H7 (cell line): ENCODE results near the gene ROCK1. TPM values are rescaled to one million over a fixed set of nuclear protein-coding genes. Genes with fewer than 3 reads are reported as not detected.
A peak's percentile ranks its signal among the peaks of the same experiment; 100 is the strongest.
"Not testable (repeated sequence)": the region's sequence is repeated elsewhere in the genome, so short reads cannot be mapped to it uniquely, and the experiment has no call there.

Experiments
- DNase-seq: peaks from one replicate; pipeline ENCODE4 v3.0.0; 2012
- H3K27me3 ChIP-seq: 2 replicates; pipeline ENCODE4 v1.6.0; 2011; ENCODE audit warnings: mild to moderate bottlenecking, low read length; ENCODE audit not compliant: control insufficient read depth, insufficient read depth
- H3K36me3 ChIP-seq: replicated peaks from 2 replicates; pipeline ENCODE4 v1.5.1; 2011; ENCODE audit warnings: low read length; ENCODE audit not compliant: control insufficient read depth, insufficient read depth
- H3K4me3 ChIP-seq: 2 replicates; pipeline ENCODE4 v1.5.1; 2011; ENCODE audit warnings: low read depth, mild to moderate bottlenecking, control low read depth, low read length, moderate library complexity; ENCODE audit not compliant: insufficient read depth
- total RNA-seq: library from RNA; depleted of rRNA; stranded (reverse); fragments of >200 nt; shearing (Covaris generic); gene quantifications from 2 replicates; pipeline ENCODE4 v1.2.3, GENCODE V29; 2014

Gene ROCK1
- total RNA-seq, 1 experiment from 2014 or later = 21.7 TPM

GRCh38 chr18:21051620-21052019 lies 60.0 kb downstream of the ROCK1 start:
- no peak for DNase-seq
- Histone ChIP-seq H3K4me3 (no peak overlapping the region), H3K27me3 (no peaks in the 10 kb centered on the region), H3K36me3 (no peaks in the 10 kb centered on the region)

GRCh38 chr18:21049306-21049705 lies 62.3 kb downstream of the ROCK1 start:
- DNase-seq = no peak
- Histone ChIP-seq H3K27me3 (no peaks in the 10 kb centered on the region), H3K36me3 (no peaks in the 10 kb centered on the region)

GRCh38 chr18:21047126-21047525 lies 64.5 kb downstream of the ROCK1 start:
- no peaks in the 10 kb centered on the region for H3K27me3 ChIP-seq
- H3K4me3 ChIP-seq = no peak overlapping the region

More at GRCh38 chr18:21049306-21049705, 62.3 kb downstream of the ROCK1 start:
- H3K4me3 ChIP-seq = no peak overlapping the region

GRCh38 chr18:21040466-21040865 lies 71.1 kb downstream of the ROCK1 start:
- no peak overlapping the region for H3K4me3 ChIP-seq
- DNase-seq = no peak
- H3K27me3 ChIP-seq = no peaks in the 10 kb centered on the region
- no peaks in the 10 kb centered on the region; the same call in 1 of the 2 replicates for H3K36me3 ChIP-seq

More at GRCh38 chr18:21047126-21047525, 64.5 kb downstream of the ROCK1 start:
- DNase-seq = no peak
- no peaks in the 10 kb centered on the region; the same call in 1 of the 2 replicates for H3K36me3 ChIP-seq

GRCh38 chr18:21038201-21038600 lies 73.4 kb downstream of the ROCK1 start:
- H3K27me3 ChIP-seq = no peaks in the 10 kb centered on the region
- H3K36me3 ChIP-seq = no peaks in the 10 kb centered on the region; the same call in 1 of the 2 replicates
- no peak for DNase-seq
- H3K4me3 ChIP-seq = no peak overlapping the region

GRCh38 chr18:21031845-21032244 lies 79.8 kb downstream of the ROCK1 start:
- Histone ChIP-seq H3K4me3 (no peak overlapping the region), H3K27me3 (no peaks in the 10 kb centered on the region), H3K36me3 (no peaks in the 10 kb centered on the region)
- DNase-seq = no peak

- not testable (repeated sequence) for H3K36me3 ChIP-seq, H3K4me3 ChIP-seq, H3K27me3 ChIP-seq, DNase-seq
Observed at GRCh38 chr18:21018257-21018656, 93.4 kb downstream of the ROCK1 start.

GRCh38 chr18:21012308-21012707 lies 99.3 kb downstream of the ROCK1 start:
- Histone ChIP-seq H3K4me3 (no peak overlapping the region), H3K27me3 (no peaks in the 10 kb centered on the region), H3K36me3 (peaks cover 2% of the 10 kb centered on the region; the same call in 1 of the 2 replicates)
- DNase-seq = no peak

GRCh38 chr18:21004726-21005125 lies 106.9 kb downstream of the ROCK1 start:
- Histone ChIP-seq H3K27me3 (no peaks in the 10 kb centered on the region), H3K36me3 (peaks cover 2% of the 10 kb centered on the region), H3K4me3 (no peak overlapping the region)
- DNase-seq = no peak

- no peaks in the 10 kb centered on the region for H3K27me3 ChIP-seq
- H3K4me3 ChIP-seq = no peak overlapping the region
- no peak for DNase-seq
- H3K36me3 ChIP-seq = no peaks in the 10 kb centered on the region; the same call in 1 of the 2 replicates
Observed at GRCh38 chr18:21000667-21001066, 110.9 kb downstream of the ROCK1 start.

- no peaks in the 10 kb centered on the region for H3K27me3 ChIP-seq
- H3K36me3 ChIP-seq = no peaks in the 10 kb centered on the region; the same call in 1 of the 2 replicates
- no peak for DNase-seq
- H3K4me3 ChIP-seq = no peak overlapping the region
Observed at GRCh38 chr18:20997371-20997770, 114.2 kb downstream of the ROCK1 start.

GRCh38 chr18:20996418-20996817 lies 115.2 kb downstream of the ROCK1 start:
- no peak for DNase-seq
- no peaks in the 10 kb centered on the region for H3K27me3 ChIP-seq
- no peaks in the 10 kb centered on the region; the same call in 1 of the 2 replicates for H3K36me3 ChIP-seq
- H3K4me3 ChIP-seq = no peak overlapping the region

- Histone ChIP-seq H3K27me3 (no peaks in the 10 kb centered on the region), H3K36me3 (no peaks in the 10 kb centered on the region), H3K4me3 (no peak overlapping the region)
- DNase-seq = no peak
Observed at GRCh38 chr18:20988726-20989125, 122.9 kb downstream of the ROCK1 start.

GRCh38 chr18:20975077-20975476 lies 136.5 kb downstream of the ROCK1 start:
- DNase-seq = no peak
- H3K4me3 ChIP-seq = no peak overlapping the region
- H3K27me3 ChIP-seq = no peaks in the 10 kb centered on the region
- H3K36me3 ChIP-seq = no peaks in the 10 kb centered on the region; the same call in 1 of the 2 replicates

GRCh38 chr18:20971886-20972267 lies 139.7 kb downstream of the ROCK1 start:
- no peak overlapping the region for H3K4me3 ChIP-seq
- DNase-seq = peak; percentile 21
- no peaks in the 10 kb centered on the region; the same call in 1 of the 2 replicates for H3K36me3 ChIP-seq
- no peaks in the 10 kb centered on the region for H3K27me3 ChIP-seq

- H3K36me3 ChIP-seq = no peaks in the 10 kb centered on the region; the same call in 1 of the 2 replicates
- H3K4me3 ChIP-seq = no peak overlapping the region
- DNase-seq = no peak
- H3K27me3 ChIP-seq = no peaks in the 10 kb centered on the region
Observed at GRCh38 chr18:20966795-20967194, 144.8 kb downstream of the ROCK1 start.
